Measurements from ENCODE around the gene PFDN6.

DNA sequence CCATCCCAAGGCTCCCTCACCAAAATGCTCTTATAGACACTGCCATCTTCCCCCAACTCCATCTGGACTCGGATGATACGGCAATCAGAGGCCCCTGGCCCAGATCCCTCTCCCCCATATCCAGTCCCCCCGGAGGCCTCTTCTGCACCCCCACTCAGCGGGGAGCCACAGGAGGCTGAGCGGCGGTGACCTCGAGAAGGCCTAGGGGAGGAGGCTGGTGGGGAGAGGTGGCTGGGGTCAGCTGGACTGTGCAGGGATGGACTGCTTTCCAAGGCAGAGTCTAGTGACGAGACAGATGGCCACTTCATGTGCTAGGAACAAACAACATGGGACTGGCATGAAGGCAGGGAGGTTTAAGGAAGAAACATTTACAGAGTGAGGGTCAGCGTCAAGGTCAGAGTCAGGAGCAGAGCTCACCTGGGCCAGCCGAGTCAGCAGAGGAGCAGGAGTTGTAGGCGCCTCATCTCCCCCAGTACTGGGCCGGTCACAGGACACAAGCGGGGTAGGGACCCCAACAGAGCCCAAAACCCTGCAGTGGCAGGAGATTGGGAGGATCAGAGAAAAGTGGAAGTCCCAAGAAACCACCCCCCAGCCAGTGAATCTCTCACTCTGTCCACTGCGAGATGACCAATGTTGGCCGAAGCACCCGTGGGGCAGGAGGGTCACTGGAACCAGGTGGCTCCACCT, 3.7 kb downstream of the PFDN6 start:
- TF ChIP-seq CTCF (IDR thresholded peaks at IDR 0.05; ENCODE audit: low read depth, low read length, poor library complexity, severe bottlenecking), result no peak
- no peak for TF ChIP-seq EZH2phosphoT487 (IDR thresholded peaks at IDR 0.05; ENCODE audit: borderline replicate concordance, low read length)
